K562 (cell line): ENCODE results near the gene WDR81. TPM values are rescaled to one million over a fixed set of nuclear protein-coding genes. Genes with fewer than 3 reads are reported as not detected.
A peak's percentile ranks its signal among the peaks of the same experiment; 100 is the strongest.

Experiments used
- CBX2 ChIP-seq: fragments of 200-600 bp; sonication (generic); IDR thresholded peaks from one replicate; pipeline ENCODE4 v1.6.1; 2012; ENCODE audit warnings: mild to moderate bottlenecking, low read length, inconsistent platforms; ENCODE audit not compliant: insufficient read depth, poor library complexity, severe bottlenecking
- CHD2 ChIP-seq: IDR thresholded peaks from 2 replicates; pipeline ENCODE4 v1.6.1; 2011; ENCODE audit warnings: low read depth, low read length
- GATA2 ChIP-seq: sonication (generic); formaldehyde crosslinking; IDR thresholded peaks from 2 replicates; pipeline ENCODE4 v1.4.0; 2020; ENCODE audit warnings: mild to moderate bottlenecking, missing genetic modification reagents
- HMG20B ChIP-seq: fragments of 250-450 bp; sonication (Bioruptor Pico); IDR thresholded peaks from 2 replicates; pipeline ENCODE4 v1.5.0; 2021; ENCODE audit warnings: mild to moderate bottlenecking
- L3MBTL2 ChIP-seq: fragments of 450-650 bp; IDR thresholded peaks from 2 replicates; pipeline ENCODE4 v1.6.1; 2016; ENCODE audit warnings: mild to moderate bottlenecking, moderate library complexity
- MAZ ChIP-seq, 2 experiments: fragments of 450-650 bp in 1 of 2; sonication (generic) in 1 of 2; formaldehyde crosslinking; IDR thresholded peaks in 1 of 2; conservative IDR thresholded peaks in 1 of 2; 2 replicates each; pipeline versions ENCODE4 v1.4.0 to v1.5.0; 2020; ENCODE audit warnings: mild to moderate bottlenecking in 1 of 2, missing genetic modification reagents in 1 of 2
- NFYB ChIP-seq: IDR thresholded peaks from 2 replicates; pipeline ENCODE4 v1.6.1; 2011; ENCODE audit warnings: mild to moderate bottlenecking, moderate library complexity; ENCODE audit not compliant: insufficient read length; ENCODE audit errors: extremely low read depth
- SIN3B ChIP-seq: fragments of 450-650 bp; IDR thresholded peaks from 2 replicates; pipeline ENCODE4 v1.6.1; 2017; ENCODE audit warnings: low read depth, mild to moderate bottlenecking, moderate library complexity
- SNRNP70 ChIP-seq: fragments of 200-400 bp; formaldehyde crosslinking; optimal IDR thresholded peaks from 2 replicates; pipeline ENCODE3; 2017; ENCODE audit warnings: low read depth, low read length
- TSC22D4 ChIP-seq: fragments of 450-650 bp; IDR thresholded peaks from 2 replicates; pipeline ENCODE4 v1.6.1; 2016; ENCODE audit warnings: missing genetic modification characterization, missing biosample characterization, control low read depth
- ZNF146 ChIP-seq: IDR thresholded peaks from one replicate; pipeline ENCODE4 v1.6.1; 2018; ENCODE audit warnings: missing compliant biosample characterization; ENCODE audit not compliant: unreplicated experiment
- ZNF830 ChIP-seq: fragments of 250-450 bp; sonication (Bioruptor Pico); IDR thresholded peaks from 2 replicates; pipeline ENCODE4 v1.5.0; 2021; ENCODE audit warnings: mild to moderate bottlenecking
- polyA plus RNA-seq, 8 experiments: library from polyadenylated mRNA; depleted of rRNA in 4 of 8; stranded (reverse) in 5 of 8; unstranded in 3 of 8; fragments of >200 nt; fragmentation: Nextera tagmentation in 2 of 8; fragmentation: Illumina TruSeq in 1 of 8; extraction: Ambion mirVana in 2 of 8; extraction: Trizol in 1 of 8; gene quantifications; 2 replicates each; pipeline versions ENCODE4 v1.2.1 to v1.2.3, GENCODE V29; 2011 to 2014; ENCODE audit warnings: inconsistent platforms in 1 of 8, missing spikeins in 1 of 8
- total RNA-seq, 7 experiments: library from RNA; depleted of rRNA in 6 of 7; stranded (reverse); fragments of >200 nt in 6 of 7; fragmentation: Illumina TruSeq in 2 of 7; extraction: Trizol in 2 of 7; gene quantifications; 2 replicates each; pipeline versions ENCODE4 v1.2.1 to v1.2.3, GENCODE V29; 2011 to 2021; ENCODE audit warnings: low replicate concordance in 1 of 7
- TF ChIP-seq, protein P1 (sequence below): sonication (generic); formaldehyde crosslinking; IDR thresholded peaks from 2 replicates; pipeline ENCODE4 v1.8.0; 2022; ENCODE audit warnings: mild to moderate bottlenecking, missing genetic modification reagents
- TF ChIP-seq, protein P2 (sequence below): fragments of 150-350 bp; conservative IDR thresholded peaks from 2 replicates; pipeline ENCODE4 v1.6.1; 2014; ENCODE audit warnings: low read length
- TF ChIP-seq, protein P3 (sequence below): sonication (generic); formaldehyde crosslinking; IDR thresholded peaks from 2 replicates; pipeline ENCODE4 v1.8.1; 2023; ENCODE audit warnings: missing genetic modification reagents, mild to moderate bottlenecking, borderline replicate concordance

WDR81 gene
- total and polyA plus RNA-seq, 9 of the 15 experiments (the other 6 are each of a cell fraction or from before 2014, with no cell fraction given), result 0.01 to 17.1 (median 3.3) TPM

DNA sequence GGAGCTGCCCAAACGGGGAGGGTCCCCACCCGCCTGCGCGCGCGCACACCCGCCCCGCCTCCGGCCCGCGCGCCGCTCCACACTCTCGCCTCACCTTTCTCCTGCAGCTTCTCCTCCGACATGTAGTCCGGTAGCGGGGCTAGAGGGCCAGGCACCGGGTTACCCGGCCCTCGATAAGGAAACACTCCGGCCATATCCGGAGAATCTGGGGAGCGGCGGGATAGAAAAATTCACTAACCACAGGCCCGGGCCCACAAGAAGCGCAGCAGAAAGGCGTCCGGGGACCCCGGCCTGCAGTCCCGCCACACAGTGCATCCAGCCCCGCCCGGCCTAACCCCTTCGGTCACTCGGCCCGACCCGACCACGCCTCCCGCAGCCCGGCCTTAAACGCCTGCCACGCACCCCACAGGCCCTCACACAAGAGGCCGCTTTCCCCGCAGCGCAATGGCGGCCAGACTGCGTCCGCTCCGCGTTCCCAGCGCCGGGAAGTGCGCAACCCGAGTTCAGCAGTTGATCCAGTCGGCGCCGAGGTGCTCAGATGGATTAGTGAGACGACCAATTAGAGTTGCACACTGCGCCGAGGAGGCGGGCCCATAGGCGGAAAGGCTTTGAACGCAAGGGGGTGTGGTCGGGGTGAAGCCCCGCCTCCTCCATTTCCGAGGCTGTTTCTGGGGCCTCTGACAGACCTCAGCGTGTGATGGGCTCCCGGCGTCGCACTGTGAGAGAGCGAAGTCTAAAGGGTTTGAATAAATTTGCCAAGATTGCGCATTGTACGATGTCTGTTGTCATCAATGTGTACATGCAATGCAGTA, 39.9 kb upstream of the WDR81 start, which contains the start of gene PRPF8 (continued):
- TF ChIP-seq, protein P1, sequence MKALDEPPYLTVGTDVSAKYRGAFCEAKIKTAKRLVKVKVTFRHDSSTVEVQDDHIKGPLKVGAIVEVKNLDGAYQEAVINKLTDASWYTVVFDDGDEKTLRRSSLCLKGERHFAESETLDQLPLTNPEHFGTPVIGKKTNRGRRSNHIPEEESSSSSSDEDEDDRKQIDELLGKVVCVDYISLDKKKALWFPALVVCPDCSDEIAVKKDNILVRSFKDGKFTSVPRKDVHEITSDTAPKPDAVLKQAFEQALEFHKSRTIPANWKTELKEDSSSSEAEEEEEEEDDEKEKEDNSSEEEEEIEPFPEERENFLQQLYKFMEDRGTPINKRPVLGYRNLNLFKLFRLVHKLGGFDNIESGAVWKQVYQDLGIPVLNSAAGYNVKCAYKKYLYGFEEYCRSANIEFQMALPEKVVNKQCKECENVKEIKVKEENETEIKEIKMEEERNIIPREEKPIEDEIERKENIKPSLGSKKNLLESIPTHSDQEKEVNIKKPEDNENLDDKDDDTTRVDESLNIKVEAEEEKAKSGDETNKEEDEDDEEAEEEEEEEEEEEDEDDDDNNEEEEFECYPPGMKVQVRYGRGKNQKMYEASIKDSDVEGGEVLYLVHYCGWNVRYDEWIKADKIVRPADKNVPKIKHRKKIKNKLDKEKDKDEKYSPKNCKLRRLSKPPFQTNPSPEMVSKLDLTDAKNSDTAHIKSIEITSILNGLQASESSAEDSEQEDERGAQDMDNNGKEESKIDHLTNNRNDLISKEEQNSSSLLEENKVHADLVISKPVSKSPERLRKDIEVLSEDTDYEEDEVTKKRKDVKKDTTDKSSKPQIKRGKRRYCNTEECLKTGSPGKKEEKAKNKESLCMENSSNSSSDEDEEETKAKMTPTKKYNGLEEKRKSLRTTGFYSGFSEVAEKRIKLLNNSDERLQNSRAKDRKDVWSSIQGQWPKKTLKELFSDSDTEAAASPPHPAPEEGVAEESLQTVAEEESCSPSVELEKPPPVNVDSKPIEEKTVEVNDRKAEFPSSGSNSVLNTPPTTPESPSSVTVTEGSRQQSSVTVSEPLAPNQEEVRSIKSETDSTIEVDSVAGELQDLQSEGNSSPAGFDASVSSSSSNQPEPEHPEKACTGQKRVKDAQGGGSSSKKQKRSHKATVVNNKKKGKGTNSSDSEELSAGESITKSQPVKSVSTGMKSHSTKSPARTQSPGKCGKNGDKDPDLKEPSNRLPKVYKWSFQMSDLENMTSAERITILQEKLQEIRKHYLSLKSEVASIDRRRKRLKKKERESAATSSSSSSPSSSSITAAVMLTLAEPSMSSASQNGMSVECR, result peak; percentile 83
- TF ChIP-seq MAZ (CRISPR knock-in tag; conservative IDR thresholded peaks at IDR 0.05 in 1 of 2, IDR thresholded peaks at IDR 0.05 in 1 of 2), result peak in 1 of 2 experiments; percentile 37; a peak in 1 of 4 replicates
- no peak for TF ChIP-seq SNRNP70
- TF ChIP-seq ZNF146 (CRISPR knock-in tag), result no peak
- peak; percentile 28; the same call in 1 of the 2 replicates for TF ChIP-seq SIN3B
- no peak for TF ChIP-seq CBX2
- TF ChIP-seq, protein P2, sequence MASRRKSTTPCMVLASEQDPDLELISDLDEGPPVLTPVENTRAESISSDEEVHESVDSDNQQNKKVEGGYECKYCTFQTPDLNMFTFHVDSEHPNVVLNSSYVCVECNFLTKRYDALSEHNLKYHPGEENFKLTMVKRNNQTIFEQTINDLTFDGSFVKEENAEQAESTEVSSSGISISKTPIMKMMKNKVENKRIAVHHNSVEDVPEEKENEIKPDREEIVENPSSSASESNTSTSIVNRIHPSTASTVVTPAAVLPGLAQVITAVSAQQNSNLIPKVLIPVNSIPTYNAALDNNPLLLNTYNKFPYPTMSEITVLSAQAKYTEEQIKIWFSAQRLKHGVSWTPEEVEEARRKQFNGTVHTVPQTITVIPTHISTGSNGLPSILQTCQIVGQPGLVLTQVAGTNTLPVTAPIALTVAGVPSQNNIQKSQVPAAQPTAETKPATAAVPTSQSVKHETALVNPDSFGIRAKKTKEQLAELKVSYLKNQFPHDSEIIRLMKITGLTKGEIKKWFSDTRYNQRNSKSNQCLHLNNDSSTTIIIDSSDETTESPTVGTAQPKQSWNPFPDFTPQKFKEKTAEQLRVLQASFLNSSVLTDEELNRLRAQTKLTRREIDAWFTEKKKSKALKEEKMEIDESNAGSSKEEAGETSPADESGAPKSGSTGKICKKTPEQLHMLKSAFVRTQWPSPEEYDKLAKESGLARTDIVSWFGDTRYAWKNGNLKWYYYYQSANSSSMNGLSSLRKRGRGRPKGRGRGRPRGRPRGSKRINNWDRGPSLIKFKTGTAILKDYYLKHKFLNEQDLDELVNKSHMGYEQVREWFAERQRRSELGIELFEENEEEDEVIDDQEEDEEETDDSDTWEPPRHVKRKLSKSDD, result peak; percentile 49; the same call in 1 of the 2 replicates
- TF ChIP-seq CHD2, result peak; percentile 37; the same call in 1 of the 2 replicates
- TF ChIP-seq, protein P3, sequence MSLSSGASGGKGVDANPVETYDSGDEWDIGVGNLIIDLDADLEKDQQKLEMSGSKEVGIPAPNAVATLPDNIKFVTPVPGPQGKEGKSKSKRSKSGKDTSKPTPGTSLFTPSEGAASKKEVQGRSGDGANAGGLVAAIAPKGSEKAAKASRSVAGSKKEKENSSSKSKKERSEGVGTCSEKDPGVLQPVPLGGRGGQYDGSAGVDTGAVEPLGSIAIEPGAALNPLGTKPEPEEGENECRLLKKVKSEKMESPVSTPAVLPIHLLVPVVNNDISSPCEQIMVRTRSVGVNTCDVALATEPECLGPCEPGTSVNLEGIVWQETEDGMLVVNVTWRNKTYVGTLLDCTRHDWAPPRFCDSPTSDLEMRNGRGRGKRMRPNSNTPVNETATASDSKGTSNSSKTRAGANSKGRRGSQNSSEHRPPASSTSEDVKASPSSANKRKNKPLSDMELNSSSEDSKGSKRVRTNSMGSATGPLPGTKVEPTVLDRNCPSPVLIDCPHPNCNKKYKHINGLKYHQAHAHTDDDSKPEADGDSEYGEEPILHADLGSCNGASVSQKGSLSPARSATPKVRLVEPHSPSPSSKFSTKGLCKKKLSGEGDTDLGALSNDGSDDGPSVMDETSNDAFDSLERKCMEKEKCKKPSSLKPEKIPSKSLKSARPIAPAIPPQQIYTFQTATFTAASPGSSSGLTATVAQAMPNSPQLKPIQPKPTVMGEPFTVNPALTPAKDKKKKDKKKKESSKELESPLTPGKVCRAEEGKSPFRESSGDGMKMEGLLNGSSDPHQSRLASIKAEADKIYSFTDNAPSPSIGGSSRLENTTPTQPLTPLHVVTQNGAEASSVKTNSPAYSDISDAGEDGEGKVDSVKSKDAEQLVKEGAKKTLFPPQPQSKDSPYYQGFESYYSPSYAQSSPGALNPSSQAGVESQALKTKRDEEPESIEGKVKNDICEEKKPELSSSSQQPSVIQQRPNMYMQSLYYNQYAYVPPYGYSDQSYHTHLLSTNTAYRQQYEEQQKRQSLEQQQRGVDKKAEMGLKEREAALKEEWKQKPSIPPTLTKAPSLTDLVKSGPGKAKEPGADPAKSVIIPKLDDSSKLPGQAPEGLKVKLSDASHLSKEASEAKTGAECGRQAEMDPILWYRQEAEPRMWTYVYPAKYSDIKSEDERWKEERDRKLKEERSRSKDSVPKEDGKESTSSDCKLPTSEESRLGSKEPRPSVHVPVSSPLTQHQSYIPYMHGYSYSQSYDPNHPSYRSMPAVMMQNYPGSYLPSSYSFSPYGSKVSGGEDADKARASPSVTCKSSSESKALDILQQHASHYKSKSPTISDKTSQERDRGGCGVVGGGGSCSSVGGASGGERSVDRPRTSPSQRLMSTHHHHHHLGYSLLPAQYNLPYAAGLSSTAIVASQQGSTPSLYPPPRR, result no peak
- TF ChIP-seq NFYB, result peak; percentile 62
- TF ChIP-seq HMG20B, result no peak
- TF ChIP-seq ZNF830, result no peak
- TF ChIP-seq GATA2, result no peak
- no peak; the same call in 1 of the 2 replicates for TF ChIP-seq L3MBTL2
- no peak for TF ChIP-seq TSC22D4 (tag)
